CD4-positive, alpha-beta T cell treated with Interleukin-6 at 100 ng/mL for 8 hours (primary cell): Measurements from ENCODE around the gene SHE.
A peak's percentile ranks its signal among the peaks of the same experiment; 100 is the strongest.
"Not testable (repeated sequence)": the region's sequence is repeated elsewhere in the genome, so short reads cannot be mapped to it uniquely, and the experiment has no call there.

Experiments
- DNase-seq: peaks from one replicate; pipeline ENCODE4 v3.0.0-alpha.2; 2020; ENCODE audit warnings: mixed read lengths, low spot score

Gene SHE

DNA sequence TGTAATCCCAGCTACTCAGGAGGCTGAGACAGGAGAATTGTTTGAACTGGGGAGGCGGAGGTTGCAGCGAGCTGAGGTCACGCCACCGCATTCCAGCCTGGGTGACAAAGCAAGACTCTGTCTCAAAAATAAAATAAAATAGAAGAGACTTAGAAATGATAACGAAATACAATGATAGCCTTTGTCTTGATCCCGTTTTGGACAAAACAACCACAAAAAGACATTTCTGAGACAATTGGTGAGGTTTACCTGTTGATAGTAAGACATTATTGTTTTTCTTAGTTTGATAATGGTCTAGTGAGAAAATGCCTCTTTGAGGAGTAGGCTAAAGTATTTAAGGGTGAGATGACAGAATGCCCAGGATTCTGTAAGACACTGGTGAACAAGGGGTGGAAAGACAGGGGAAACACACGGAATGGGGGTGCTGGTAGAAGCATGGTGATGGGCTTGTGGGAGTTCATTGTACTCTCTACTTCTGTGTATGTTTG, 11.9 kb upstream of the SHE start:
- DNase-seq: no peak

DNA sequence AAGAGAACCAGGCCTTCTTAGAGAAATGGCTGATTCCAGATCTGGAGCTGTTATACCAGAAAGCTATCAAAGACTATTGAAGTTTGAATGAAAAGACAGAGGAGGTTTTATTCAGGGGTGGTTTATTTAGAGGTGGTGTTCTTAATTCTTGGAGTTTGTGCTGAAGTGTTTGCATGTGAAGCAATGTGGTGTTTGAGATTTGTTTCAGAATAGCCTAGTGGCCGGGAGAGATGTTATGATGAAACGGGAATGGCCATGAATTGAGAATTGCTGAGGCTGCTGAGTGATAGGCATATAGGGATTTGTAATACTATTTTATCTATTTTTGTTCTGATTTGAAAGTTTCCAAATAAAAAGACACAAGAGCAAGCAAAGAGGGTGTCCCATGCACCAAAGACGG, 10.5 kb upstream of the SHE start:
- DNase-seq: no peak

DNA sequence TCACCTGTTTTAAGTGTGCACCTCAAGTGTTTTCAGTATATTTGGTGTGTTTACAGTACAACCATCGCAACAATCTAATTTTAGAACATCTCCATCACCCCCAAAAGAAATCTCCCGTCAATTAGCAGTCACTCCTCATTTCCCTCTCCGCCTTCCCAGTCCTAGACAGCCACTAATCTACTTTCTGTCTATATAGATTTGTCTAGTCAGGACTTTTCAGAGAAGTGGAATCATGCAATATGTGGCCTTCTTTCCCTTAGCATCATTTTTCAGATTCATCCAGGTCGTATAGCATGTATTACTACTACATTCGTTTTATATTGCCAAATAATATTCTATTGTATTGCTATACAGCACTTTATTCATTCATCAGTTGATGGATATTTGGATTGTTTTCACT, 1.7 kb upstream of the SHE start:
- no peak for DNase-seq

- DNase-seq: no peak
Measured at GRCh38 chr1:154502744-154503115, 518 bp upstream of the SHE start.

DNA sequence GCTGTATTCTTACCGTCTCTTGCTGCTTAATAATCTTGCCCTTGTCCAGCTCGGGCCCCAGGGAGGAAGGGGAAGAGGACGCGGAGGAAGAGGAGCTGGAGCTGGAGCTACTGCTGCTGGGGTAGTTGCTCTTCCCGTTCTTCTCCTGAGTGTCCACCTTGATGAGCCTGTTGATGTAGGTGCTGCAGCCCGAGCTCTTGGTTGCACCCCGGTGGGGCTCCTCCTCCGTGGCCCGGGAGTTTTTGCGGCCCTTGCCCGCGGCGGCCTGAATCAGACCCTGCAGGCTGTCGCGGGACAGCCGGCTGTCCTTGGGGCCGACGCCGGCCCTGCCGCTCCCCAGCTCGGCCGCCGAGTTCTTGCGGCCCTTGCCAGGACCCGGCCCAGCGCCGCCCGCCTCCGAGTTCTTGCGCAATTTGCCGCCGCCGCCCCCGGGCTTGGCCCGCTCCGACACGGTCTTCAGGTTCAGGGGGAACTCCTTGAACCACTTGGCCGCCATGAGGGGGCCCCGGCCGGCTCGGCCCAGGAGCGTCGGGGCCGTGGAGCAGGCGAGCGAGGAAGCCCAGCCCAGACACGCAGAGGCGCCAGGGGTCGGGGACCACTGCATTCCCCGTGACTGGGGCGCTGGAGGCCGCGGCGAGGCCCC, 668 bp downstream of the SHE start:
- DNase-seq: no peak

DNA sequence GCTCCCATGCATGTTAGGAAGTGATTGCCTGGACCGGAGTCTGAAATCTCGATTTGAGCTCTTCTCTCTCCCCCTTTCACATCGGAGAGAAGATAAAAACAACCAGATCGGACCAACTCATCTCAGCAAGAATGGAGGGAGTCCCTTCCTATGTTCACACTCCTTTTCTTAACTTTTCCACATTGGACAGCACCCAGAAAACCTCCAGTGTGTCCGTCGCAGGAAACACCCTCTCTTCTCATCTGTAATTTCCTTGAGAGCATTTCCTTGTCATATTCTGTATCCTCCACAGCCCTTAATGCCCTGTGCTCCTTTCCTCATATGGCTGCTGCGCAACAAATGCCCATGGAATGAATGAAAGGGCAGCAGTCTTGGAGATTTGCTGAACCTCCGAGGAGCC, 1.7 kb downstream of the SHE start:
- DNase-seq: no peak

DNA sequence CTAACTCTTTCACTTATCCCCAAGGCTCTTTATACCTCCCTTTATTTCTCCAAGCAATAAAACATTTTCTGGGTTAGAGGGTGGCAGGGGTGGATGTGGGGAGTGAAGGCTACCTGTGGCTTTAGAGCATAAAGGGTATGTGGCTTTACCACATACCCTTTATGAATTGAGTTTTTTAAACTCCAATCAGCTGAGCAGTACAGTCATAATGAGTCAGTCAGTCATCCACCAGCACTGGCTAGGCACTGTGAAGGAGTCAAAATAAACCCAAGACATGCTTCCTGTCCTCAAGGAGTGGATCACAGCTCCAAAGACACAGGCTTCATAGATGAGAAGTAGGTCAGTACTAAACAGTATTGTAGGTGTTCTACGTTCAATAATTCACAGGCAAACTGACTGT, 2.8 kb downstream of the SHE start:
- no peak for DNase-seq

GRCh38 chr1:154497026-154497806, 5.0 kb downstream of the SHE start:
- DNase-seq: no peak

DNA sequence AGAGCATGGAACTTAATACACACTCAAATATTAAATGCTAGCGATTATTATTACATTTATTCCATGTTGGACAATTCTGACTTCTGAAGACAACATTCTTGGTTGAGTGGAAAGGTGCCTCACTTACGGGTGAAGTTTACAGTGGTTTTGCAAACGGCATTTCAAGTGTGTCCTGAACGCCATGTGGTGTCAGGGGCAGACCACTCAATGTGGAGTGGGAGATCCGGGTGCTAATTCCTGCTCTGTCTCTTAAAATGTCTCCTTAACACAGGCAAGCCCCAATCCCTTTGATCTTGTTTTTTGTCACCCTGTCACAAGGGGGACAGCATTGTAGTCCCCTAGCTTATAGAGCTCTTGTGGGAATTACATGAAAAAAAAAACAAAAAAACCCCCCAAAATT, 5.8 kb downstream of the SHE start:
- no peak for DNase-seq

- no peak for DNase-seq
Measured at GRCh38 chr1:154495496-154496273, 6.5 kb downstream of the SHE start.

DNA sequence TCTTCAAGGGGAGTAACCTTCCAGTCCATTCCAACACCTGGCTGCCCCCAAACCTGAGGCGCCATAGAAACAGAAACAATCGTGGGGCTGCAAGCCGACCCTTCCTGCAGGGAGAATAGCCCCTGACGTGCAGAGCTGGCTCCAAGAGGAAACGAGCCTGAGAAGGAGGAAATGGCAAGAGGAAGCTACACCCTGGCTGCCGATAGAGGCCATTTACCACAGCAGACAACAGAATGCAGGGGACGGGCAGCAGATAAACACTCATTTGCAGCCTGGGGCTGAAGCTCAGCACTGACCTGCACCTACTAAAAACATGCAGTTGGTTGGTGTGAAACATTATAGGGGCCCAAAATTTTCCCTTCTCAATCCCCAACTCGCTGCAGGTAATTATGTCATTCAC, 8.9 kb downstream of the SHE start:
- DNase-seq: peak; percentile 29

- no peak for DNase-seq
Measured at GRCh38 chr1:154492115-154492514, 10.1 kb downstream of the SHE start.

DNA sequence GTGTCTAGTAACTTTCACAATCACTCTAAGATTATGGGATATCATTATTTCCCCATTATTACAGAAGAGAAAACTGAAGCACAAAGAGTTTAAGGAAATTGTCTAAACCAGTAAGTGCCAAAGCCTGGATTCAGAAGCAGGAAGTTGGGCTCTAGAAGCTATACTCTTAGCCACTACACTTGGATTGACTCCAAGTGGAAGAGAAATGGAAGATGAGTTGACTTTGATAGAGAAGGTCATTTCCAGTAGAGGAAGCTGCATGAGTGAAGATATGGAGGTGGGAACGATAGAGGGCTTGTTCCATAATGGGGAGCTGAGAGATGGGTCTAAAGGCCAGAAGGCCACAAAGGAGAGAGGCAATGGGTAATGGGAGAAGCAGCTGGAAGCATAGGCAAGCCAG, 11.9 kb downstream of the SHE start:
- DNase-seq: no peak

GRCh38 chr1:154489695-154490274, 12.4 kb downstream of the SHE start:
- no peak for DNase-seq

GRCh38 chr1:154488922-154489321, 13.3 kb downstream of the SHE start:
- DNase-seq: no peak

DNA sequence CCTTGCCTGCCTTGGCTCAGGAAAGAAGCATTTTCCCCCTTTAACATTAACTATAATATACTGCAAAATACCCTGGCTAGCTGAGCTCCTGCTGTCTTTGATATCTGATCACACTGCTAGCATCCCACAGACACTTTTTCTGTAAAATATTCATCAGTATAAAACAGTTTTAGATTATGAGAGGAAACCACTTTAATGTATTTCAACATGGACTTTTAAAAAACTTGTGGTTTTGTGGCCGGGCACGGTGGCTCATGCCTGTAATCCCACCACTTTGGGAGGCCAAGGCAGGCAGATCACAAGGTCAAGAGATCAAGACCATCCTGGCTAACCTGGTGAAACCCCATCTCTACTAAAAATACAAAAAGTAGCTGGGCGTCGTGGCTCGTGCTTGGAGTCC, 15.5 kb downstream of the SHE start:
- not testable (repeated sequence) for DNase-seq

GRCh38 chr1:154485910-154486496, 16.2 kb downstream of the SHE start:
- no peak for DNase-seq

DNA sequence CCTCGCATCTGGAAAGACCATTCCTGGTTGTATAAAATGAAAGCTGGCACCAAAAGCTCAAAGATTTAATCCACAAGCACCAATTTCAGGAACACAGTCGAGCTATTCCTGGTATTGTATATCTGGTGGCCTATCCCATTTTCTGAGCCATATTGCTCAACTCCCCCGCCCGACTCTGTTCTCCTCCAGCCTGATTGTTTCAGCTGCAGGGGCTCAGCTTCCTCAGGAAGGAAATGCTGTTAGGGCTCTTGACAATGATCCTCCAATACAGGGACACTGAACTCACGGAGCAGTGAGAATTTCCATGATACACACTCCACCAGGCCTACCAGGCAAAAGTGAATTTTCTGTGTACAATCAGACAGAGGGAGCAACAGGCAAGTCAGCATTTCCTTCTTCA, 17.1 kb downstream of the SHE start:
- no peak for DNase-seq

GRCh38 chr1:154483941-154484803, 18.0 kb downstream of the SHE start:
- DNase-seq: no peak

- no peak for DNase-seq
Measured at GRCh38 chr1:154481053-154481452, 21.2 kb downstream of the SHE start.

GRCh38 chr1:154479764-154480421, 22.3 kb downstream of the SHE start:
- DNase-seq: peak; percentile 71
